Esophagus squamous epithelium (tissue), 4 donors: Measurements from ENCODE around the gene MORN5.

Source experiments
- CTCF ChIP-seq, 6 experiments: fragments of 450-650 bp in 4 of 6; fragments of 200-600 bp in 2 of 6; sonication (generic) in 2 of 6; IDR thresholded peaks; one replicate each; pipeline ENCODE4 v1.5.1; 2016 to 2019; ENCODE audit warnings: antibody characterized with exemption in 6 of 6, mild to moderate bottlenecking in 4 of 6, moderate library complexity in 4 of 6
- POLR2A ChIP-seq, 4 donors: fragments of 450-650 bp; IDR thresholded peaks; one replicate each; pipeline ENCODE4 v1.6.1; 2017; ENCODE audit warnings: antibody characterized with exemption in 4 of 4, mild to moderate bottlenecking in 4 of 4, moderate library complexity in 3 of 4

DNA sequence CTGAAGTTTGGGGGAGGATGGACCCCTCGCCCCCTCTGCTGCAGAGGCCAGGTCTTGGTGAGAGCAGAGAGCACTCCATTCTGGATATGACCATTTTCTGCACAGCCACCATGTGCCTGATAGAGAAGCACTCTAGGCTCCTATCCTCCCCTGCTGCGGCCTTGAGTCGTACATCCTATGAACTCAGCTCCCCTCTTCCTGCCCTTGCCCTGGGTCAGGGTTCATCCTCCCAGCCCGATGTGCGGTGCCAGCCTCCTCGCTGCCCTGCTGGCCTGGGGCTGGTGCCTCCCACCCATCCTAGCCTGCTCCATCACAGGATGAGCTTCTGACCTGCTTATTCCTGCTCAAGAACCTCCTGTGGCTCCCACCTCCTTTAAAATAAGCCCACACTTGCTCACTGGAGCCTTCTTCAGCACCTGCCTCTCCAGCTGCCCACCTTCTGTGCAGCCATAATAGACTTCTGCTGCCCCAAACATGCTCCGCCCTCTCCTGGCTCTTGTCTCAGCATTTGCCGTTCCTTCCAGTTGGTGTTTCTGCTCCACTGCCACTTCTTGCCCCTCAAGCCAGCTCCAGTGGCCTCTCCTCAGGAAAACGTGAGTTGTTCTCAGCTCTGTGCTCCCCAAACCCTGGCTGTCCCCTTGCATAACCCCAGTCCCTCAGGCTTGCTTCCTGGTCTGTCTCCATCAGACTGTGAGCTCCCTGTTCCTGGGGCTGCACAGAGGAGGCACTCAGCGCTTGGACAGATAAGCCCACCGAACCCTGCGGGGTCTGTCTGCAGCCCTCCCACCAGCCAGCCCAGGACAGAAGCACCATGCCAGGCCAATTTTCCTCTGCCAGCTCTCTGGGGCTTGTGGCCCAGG is 44.3 kb upstream of the MORN5 start:
- TF ChIP-seq CTCF (IDR thresholded peaks at IDR 0.05): no peak
- TF ChIP-seq POLR2A (IDR thresholded peaks at IDR 0.05): no peak
